GM18511 (cell line): ENCODE measurements around the gene MESD.

Experiments
- ATAC-seq: cut with Tn5 transposase; IDR thresholded peaks from one replicate; pipeline ENCODE4 v1.9.1; 2021; ENCODE audit warnings: mild to moderate bottlenecking, moderate library complexity; ENCODE audit not compliant: unreplicated experiment

MESD gene

DNA sequence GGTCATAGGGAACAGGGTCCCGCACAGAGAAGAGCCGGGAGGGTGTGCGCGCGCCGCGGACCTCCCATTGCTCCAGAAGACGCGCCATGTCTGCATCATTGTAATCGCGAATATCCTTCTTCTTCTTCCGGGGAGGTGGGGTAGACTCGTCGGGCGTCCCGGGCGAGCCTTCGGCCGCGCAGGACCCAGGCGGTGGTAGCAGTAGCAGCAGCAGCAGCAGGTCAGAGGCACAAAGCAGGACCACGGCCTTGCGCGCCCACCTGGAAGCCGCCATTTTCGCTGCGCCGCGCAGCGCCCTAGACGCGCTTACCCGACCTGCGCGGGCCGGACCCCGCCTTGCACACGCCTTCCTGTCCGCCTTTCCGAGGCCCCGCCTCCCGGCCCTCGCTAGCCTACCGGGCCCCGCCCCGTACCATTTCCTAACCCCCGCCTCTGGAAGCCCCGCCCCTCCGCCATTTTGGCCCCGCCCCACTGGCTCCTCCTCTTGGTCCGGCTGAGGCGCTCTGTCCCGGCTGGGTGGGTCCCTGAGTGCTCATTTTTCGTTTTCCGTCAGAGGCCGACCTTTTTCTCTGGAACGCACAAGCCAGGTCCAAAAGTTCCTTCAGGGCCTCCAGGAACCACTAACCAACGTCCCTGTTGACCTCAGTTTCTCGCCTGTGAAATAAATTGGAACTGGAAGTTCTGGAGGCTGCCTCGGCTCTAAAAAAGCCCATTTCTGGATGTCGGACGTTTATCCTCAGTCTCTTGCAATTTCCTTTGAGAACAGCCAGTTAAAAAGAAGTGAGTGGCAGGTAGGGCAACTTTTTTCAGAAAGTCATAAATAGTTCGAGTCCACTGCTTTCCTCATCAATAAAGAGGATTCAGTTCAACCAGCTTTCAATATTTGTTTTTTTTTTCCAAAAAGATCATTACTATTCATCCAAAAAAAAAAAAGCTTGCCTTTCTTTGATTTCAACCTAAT is at the start of gene MESD:
TSS of gene MESD (minus strand) at position 302 of the 961 bp plus-strand sequence. CDS start at position 274, 28 bp downstream.
- ATAC-seq = peak; percentile 96

DNA sequence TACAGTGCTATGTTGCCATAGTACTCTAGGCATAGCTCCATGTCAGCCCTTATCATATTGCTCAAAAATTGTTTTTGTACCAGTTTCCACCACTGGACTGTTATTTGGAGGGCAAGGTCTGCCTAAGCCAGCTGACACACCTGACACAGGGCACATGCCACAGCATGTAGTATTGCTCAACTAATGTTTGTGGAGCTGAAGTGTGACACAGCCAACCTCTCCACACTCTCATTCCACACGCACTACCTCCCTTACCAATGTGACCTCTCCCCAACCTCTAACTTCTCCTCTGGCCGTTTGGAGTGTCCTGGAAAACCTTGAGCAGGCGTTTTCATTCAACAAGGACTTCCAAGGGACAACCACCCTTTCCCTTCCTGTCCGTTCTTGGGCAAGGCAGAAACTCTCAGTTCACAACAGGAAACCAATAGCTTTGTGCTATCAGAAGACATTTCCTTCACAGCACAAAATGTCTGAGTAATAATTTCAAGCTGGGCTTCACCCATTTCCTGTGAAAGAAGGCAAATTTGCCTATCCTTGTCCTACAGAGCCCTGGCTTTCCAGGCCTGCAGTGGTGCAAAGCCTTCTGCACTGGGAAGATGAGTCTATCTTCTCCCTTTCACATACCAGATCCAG is 49.5 kb upstream of the MESD start:
- ATAC-seq = no peak

DNA sequence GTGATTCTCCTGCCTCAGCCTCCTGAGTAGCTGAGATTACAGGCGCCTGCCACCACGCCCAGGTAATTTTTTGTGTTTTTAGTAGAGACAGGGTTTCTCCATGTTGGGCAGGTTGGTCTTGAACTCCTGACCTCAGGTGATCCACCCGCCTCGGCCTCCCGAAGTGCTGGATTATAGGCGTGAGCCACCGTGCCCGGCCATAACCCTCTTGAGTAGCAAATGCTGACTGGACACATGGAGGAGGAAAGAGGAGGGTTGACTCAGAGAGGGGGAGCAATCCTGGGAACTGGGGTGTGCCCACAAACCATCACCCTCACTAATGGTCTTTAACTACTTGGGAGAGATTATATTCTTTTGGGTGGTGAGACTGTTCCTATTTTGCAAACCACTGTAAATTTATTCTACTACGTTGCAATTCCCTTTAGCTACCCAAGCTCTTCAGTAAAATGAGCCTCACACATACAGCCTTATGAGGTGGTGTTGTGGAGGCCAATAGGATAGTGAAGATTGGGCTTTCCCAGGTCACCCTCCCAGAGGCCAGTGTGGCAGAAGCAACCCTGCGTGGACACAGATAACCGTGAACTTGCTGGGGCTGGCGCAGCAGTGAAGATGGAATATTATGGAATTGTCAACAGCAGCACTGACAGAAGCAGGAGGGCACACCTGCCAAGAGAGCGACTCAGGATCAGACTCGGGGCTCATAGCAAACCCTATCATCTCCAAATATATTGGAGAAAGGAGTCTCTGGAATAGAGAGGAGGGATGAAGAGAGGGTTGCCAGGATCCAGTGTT is 48.5 kb upstream of the MESD start:
- ATAC-seq = no peak

DNA sequence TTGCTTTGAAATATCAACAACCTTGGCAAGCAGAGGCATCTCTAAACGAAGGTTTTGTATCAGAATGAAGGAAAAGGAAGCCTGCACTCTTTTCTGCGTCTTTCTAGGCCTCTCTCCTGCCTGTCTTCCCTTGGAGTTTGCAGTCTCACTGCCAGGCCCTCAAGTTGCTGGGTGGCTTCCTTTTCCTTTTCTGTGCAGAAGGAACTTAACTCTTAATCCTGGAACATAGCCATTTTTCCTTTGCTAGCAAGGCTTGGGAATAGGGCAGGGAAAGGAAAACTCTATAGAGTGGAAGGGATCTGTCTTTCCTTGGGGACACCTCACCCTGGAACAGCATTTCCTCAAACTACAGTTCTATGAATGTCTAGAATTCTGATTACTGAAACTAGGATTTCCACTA is 43.9 kb upstream of the MESD start:
- no peak for ATAC-seq

DNA sequence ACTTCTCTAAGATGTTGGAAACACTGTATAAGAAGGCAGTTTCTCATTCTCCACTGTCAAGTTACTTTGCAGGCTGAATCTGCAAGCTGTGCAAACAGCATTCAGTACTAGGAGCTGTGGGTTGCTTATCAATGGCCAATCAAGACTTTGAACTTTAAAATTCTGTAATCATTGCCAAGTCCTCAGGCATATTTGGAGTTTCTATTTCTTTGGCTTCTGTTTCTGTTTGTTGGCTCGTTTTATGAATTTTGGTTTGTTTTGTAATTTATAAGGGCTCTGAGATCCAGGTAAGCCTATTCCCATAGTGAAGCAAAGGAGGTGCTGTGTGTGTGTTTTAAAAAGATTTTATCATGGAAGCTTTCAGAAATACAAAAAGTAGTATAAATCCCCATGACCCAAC is 43.2 kb upstream of the MESD start:
- no peak for ATAC-seq

DNA sequence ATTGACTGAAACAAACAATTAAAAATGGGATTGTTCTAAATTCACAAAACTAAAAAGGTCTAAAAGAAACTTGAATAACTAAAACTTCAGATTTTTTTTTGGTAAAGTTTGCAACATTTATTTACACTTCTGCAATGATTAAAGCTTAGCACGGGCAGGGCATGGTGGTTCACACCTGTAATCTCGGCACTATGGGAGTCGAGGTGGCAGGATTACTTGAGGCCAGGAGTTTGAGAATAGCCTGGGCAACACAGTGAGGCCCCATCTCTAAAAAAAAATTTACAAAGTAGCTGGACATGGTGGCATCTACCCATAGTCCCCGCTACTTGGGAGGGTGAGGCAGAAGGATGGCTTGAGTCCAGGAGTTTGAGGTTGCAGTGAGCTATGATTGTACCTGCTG is 42.7 kb upstream of the MESD start:
- no peak for ATAC-seq

DNA sequence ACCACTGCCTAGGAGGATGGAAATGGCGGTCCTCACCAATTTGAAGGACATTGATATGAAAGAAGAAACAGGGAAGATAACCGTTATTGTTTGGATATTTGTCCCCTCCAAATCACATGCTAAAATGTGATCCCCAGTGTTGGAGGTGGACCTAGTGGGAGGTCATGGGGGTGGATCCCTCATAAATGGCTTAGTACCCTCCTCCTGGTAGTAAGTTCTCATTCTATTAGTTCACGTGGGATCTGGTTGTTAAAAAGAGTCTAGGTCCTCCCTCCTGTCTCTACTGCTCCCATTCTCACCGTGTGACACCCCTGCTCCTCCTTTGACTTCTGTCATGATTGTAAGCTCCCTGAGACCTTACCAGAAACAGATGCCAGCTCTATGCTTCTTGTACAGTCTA is 41.6 kb upstream of the MESD start:
- no peak for ATAC-seq

DNA sequence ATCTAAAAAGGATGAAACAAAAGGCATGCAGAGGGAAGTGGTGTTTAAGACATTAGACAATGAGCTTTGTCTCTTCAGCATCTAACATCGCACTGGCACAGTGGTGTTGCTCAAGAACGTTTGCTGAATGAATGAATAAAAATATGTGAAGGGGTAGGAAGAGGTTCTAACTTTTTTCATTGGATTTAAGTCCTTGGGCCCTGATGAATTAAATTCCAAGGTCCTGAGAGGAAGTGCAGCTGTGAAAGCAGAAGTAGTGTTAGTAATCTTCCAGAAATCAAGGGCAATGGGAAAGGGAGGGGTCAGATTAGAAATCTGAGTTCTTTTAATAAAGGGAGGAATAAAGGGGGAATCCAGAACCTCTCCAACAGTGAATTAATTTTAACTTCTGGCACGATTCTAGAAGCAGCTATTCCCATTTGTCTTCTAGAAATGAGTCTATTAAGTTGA is 40.7 kb upstream of the MESD start:
- ATAC-seq = no peak

DNA sequence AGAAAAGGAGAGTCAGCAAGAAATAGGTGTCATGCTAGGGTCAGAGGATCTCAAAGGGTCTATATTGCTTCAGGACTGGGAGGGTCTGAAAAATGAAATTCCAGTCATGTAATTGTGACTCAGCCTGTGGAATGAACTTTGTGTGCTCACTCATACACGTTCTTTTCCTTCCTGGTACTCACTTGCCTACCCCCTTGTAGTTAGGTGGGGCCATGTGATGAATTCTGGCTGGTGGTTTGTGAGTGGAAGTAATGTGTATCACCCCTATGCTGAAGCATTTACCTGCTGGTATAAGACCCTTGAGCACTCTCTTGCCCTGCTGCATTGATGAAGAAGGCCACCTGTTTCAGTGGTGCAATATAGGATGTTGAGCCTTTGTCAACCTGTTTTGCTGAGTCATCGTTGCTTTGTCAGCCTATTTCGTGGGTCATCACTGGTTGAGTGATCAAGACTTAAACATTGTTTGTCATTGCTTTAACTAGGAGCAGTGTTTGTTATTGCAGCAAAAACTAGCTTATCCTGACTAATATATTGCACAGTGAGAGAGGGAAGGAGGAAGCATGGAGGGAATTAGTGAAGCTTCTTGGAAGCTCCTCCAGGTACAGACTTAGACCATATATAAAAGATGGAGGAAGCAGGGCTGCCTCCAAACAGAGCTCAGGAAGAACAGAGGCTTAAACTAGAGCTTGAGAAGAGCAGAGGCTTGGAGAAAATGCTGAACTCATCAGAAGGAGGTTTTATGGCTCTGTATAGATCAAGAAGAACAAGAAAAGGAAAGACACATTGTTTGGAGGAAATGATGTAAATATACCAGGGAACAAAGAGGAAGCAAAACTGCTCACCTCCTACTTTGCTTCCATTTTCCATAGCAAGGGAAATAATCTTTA is 40.0 kb upstream of the MESD start:
- ATAC-seq = no peak

DNA sequence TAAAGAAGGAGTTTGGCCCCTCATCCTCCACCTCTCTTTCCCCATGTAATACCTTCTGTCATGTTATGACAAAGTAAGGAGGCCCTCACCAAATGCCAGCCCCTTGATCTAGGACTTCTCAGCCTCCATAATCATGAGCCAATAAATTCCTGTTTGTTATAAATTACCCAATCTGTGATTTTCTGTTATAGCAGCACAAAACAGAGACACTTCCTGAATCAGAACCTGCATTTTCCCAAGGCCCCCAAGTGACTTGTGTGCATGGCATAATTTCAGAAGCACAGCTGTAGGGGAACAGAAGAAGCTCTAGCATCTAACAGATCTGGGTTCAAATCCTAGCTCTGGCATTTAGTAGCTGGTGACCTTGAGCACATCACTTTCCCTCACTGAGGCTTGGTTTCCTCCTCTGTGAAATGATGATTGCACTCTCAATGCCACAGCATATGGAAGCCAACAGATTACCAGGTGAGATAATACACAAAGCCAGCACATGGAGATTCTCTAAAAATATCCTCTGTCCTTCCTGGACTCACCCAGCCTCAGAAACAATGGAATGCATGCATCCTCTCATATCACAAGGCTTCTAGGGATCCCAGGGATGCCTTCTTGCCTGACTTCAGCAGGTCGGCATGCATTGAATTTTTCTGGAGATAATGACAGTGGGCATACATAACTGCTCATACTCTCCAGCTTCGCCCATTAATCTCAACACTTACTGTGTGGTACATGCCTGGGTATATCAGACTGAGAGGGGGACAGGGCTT is 37.4 kb upstream of the MESD start:
- ATAC-seq = no peak

DNA sequence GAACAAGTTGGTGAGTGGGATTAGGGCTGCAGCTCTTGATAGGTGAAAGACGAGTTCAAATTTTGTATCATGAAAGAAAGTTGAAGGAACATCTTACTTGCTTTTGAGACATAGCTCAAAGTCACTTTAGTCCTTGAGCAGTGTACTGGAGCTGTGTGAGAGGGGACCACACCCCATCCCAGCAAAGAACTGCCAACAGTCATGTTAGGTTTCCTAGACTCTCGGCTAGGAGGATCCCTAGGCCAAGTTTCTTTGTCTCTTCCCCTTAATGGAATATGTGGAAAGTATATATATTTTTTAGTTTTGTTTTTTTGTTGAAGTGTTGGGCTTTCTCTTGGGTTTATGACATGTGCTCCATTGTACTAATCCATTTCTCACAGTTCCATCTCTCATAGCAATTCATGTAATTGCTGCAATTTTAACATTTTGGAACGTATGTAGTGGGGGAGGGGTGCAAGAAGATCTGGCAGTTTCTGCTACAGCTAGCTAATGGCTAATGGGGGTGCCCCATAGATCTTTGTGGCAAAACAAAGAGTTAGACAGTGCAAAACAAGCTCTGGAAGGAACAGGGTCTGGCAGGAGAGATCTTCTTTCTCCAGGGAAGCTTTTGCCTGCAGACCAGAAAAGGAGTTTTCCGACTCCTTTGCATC is 36.2 kb upstream of the MESD start:
- no peak for ATAC-seq

DNA sequence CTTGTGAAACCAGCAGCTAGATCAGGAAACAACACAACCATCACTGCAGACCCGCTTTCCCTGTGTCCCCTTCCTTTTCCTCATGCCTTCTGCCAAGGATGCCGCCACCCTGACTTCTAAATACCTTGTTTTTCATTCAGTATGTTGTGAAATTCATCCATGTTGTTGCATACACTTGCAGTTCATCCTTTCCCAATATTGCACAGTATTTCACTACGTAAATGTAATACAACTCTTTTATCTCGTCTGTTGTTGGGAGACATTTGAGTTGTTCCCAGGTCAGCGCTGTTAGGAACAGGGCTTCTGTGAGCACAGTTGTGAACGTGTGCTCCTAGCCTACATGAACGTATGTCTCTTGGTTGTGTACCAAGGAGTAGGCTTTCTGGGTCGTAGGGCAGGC is 35.3 kb upstream of the MESD start:
- no peak for ATAC-seq

DNA sequence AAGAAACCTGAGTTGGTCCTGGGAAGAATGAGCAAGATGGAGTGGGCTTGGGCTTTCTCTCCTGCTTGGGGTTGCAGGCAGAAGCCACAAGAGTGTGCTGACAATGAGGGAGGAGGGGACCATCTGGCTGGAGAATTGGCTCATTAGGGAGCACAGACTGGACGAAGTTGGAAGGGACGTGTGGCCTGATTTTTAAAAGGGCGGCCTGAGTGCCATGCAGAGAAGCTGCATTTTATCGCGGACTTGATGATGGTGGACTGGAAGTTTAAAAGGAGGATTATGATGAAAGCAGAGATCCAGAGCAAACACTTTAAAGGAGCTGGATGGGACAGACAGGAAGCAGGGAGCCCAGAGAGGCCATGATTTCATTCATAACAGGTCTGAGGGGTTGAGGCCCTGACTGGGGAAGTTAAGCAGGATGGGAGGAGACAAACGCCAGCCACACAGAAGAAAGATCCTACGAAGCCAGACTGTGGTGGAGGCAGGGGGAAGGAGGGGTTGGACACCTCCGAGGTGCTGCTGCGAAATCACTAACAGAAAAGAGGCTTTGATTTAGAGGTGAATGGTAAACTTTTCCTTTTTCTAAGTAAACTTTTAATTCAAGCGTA is 34.8 kb upstream of the MESD start:
- no peak for ATAC-seq

DNA sequence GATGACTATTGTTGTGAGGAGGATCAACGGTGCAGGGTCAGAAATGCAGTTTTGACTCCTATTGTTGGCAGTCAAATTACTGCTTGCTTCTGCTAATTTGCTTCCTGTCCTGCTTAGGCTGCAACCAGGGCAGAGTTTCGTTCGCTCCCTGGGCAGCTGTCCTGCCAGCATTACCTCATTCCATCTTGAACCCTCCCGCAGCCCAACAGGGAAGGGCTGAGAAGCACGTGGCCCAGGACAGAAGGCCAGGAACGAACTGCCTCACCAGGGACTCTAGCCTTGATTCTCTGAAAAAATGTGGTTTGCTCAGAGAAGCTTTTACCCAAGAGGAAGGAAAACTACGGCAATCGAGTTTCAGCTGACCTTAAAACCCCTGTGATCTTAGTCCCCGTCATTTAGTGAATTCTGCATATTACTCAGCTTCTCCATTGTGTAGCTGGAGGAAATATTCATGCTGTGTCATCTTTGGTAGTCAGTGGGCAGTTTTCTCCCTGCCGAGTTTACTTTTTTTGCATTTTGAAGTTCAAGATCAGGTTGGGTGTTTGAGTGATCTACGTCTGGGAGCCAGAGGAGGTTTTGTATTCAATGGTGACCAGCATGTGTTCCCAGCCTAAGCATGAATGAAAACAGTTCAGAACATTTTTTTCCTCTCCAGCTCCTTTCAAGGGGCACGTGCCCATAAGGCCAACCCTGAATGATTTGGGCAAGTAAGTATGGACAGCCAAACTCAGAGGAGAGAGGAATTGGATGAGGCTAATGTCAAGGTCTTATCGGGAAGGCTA is 34.1 kb upstream of the MESD start:
- ATAC-seq = peak; percentile 95

DNA sequence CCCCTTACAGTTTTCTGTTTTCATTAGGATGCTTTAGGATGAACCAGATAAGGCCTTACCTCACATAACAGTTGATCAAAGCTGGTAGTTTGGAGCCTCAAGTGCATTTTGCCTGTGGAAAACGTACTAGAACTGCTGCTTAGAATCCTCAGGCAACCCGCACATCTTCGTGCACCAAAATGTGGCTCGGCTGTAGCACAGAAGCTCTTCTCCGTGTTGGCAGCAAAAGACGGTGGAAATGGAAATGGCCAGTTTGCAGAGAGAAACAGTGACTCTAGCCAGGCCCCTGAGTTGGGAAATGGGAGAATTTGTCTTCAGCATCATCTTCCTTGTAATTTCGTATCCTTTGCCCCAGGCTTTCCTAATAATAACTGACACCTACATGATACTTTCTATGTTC is 31.7 kb upstream of the MESD start:
- no peak for ATAC-seq

DNA sequence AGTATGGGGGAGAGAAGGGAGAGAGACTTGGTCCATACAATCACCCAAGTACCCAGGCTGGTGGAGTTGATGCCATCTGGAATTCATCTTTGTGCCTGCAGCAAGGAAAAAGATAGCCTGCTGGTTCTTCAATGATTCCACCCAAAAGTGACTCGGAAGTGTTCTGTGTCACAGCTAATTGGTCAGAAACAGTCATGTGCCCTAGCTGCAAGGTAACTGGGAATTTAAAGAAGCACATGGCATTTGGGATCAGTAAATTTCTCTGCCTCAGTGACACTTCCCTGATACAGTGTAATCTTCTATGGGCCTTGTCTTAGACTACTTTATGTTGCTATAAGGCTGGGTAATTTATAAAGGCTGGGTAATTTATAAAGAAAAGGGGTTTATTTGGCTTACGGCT is 28.6 kb upstream of the MESD start:
- no peak for ATAC-seq

DNA sequence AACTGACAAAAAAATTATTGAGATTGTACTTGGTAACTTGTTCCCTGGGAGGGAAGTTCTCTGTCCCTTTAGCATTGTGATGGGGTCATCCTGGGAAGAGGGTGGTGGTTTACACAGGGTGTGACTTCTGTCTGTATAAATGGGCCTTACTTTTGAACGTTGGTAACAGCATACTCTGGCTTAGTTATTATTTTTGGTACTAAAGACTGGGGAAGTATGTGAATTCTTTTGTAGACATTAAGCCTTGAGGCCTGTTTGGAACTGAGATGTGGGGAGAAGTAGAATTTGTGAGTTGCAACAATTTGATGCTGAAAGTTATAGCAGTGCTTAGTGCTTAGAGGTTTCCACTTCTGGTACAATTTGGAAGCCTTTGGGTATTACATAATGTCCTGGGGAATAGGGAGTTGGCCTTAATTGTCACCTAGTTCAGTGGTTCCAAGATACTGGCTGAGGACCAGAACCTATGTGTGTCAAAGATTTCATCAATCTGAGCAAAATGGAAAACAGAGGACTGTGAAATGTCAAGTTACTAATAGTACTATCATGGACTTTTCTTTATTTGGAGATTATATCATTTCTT is 27.0 kb upstream of the MESD start:
- ATAC-seq = no peak
